Esophagus squamous epithelium (tissue), 4 donors: ENCODE results near the gene MIA2.
"Not testable (repeated sequence)": the region's sequence is repeated elsewhere in the genome, so short reads cannot be mapped to it uniquely, and the experiment has no call there.

ENCODE experiments used
- POLR2A ChIP-seq, 4 donors: fragments of 450-650 bp; IDR thresholded peaks; one replicate each; pipeline ENCODE4 v1.6.1; 2017; ENCODE audit warnings: antibody characterized with exemption in 4 of 4, mild to moderate bottlenecking in 4 of 4, moderate library complexity in 3 of 4
- TF ChIP-seq, protein P1 (sequence below), 6 experiments: fragments of 450-650 bp in 4 of 6; fragments of 200-600 bp in 2 of 6; sonication (generic) in 2 of 6; IDR thresholded peaks; one replicate each; pipeline ENCODE4 v1.5.1; 2016 to 2019; ENCODE audit warnings: antibody characterized with exemption in 6 of 6, mild to moderate bottlenecking in 4 of 6, moderate library complexity in 4 of 6

DNA sequence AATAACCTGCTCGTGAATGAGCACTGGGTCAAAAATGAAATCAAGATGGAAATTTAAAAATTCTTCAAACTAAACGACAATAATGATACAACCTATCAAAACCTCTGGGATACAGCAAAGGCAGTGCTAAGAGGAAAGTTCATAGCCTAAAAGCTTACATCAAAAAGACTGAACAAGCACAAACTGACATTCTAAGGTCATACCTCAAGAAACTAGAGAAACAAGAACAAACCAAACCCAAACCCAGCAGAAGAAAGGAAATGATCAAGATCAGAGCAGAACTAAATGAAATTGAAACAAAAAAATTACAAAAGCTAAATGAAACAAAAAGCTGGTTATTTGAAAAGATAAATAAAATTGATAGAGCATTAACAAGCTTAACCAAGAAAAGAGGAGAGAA, 26.3 kb upstream of the MIA2 start:
- TF ChIP-seq, protein P1, sequence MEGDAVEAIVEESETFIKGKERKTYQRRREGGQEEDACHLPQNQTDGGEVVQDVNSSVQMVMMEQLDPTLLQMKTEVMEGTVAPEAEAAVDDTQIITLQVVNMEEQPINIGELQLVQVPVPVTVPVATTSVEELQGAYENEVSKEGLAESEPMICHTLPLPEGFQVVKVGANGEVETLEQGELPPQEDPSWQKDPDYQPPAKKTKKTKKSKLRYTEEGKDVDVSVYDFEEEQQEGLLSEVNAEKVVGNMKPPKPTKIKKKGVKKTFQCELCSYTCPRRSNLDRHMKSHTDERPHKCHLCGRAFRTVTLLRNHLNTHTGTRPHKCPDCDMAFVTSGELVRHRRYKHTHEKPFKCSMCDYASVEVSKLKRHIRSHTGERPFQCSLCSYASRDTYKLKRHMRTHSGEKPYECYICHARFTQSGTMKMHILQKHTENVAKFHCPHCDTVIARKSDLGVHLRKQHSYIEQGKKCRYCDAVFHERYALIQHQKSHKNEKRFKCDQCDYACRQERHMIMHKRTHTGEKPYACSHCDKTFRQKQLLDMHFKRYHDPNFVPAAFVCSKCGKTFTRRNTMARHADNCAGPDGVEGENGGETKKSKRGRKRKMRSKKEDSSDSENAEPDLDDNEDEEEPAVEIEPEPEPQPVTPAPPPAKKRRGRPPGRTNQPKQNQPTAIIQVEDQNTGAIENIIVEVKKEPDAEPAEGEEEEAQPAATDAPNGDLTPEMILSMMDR (IDR thresholded peaks at IDR 0.05) = not testable (repeated sequence)
- TF ChIP-seq POLR2A (IDR thresholded peaks at IDR 0.05) = not testable (repeated sequence)
